Posterior vena cava (tissue), 2 donors: ENCODE measurements around the gene TMEM269. TPM values are rescaled to one million over a fixed set of nuclear protein-coding genes. Genes with fewer than 3 reads are reported as not detected.

ENCODE experiments used
- DNase-seq: peaks from one replicate; pipeline ENCODE4 v3.0.0-alpha.2; 2020; ENCODE audit warnings: low spot score
- intact Hi-C, 2 donors: fragments of 100-400 bp; cut with DNase I; formaldehyde crosslinking; loops; one replicate each; pipeline versions ENCODE4 v1.14.1 to v1.14.2; 2022 to 2023
- long read RNA-seq, 2 donors: library from polyadenylated mRNA; unstranded; transcript quantifications; one replicate each; pipeline ENCODE4 v2.0.0, GENCODE V29; 2020 to 2021
- total RNA-seq, 2 donors: library from RNA; stranded (reverse); fragmentation: NEBNext Ultra II Directional; extraction: Animal tissue kit (Norgen Biotek cat#: 25700); gene quantifications; one replicate each; pipeline ENCODE4 v1.2.1, GENCODE V29; 2021
- donor health status: DM: yes; HTN: yes; CAD: no.
- donor health status: DM: yes; HTN: yes; CAD: no.

The TMEM269 gene, protein sequence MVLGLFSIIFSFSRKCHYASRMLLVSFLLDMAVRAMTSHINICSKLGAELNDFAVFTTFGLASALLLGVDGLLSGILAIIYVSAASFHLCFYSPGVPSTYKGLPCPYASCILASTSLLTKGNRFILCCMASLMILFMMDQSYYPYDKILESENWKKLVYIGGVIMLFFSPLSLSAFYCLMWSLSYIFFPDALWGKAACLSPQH
- not detected for total RNA-seq
- long read RNA-seq, donor 1, result 0 reads
- long read RNA-seq, donor 2, result 0 reads

DNA sequence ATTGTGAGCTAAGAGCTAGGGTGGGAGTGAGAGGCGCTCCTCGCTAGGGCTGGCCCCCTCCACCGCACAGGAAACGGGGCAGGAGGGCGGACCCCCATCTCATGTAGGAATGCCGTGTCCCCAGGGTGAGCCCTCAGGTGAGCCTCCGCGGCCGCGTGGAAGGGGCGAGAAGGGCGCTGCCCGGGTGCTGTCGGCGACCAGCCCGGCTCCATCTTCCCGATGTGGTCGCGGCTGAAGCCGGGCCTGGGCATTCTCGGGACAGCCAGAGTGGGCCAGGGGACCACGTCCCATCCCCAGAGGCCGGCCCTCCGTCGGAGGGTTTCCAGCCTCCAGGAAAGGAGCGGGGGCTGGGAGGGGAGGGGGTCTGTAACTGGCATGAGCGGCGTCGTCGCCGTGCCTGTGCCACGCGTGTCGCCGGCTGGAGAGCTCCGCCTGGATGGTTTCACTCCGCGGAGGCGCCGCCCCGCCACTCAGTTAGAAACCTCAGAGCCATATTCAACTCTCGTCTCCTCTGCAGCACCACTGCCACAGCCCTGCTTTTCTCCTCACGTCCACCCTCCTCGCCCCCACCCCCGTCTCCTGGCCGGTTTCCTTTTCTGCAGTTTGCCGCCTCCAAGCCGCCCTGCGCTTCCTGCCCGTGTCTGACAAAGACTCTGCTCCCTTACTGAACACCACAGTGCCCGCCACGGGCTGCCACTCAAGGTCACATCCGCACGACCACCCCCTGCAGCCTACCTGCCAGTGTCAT lies at the start of gene TMEM269:
TMEM269 (plus strand) TSS at position 46 of the 748 bp plus-strand sequence. CDS start 4,903 bp downstream, outside the sequence.
- intact Hi-C loops, result no loop called here

DNA sequence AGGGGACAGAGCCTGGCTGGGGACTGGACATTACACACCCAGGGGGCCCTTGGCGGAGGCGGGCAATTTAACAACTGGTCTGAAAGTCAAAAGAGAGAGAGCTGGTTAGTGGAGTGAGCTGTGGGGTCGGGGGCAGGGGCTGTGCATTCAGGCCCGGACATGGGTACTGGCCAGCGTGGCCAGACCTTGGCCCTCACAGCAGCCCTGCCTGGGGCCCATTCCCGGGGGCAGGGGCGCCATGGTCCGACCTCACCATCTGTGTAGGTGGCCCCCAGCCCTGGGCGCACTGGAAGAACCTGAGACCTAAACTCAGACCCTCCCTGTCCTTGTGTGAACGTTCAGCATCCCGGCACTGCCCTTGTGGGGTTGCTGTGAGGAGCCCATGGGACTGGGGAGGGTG lies 49.7 kb upstream of the TMEM269 start:
- DNase-seq, result peak; percentile 77
- intact Hi-C loops, result loop anchor here in 1 of 2 donors (5.0 to 10.0 kb wide), 2 partner anchors 1060 to 1563 kb away; no protein-coding TSS in a partner anchor

More for the DNA sequence above, at the start of gene TMEM269:
- DNase-seq, result peak; percentile 85

DNA sequence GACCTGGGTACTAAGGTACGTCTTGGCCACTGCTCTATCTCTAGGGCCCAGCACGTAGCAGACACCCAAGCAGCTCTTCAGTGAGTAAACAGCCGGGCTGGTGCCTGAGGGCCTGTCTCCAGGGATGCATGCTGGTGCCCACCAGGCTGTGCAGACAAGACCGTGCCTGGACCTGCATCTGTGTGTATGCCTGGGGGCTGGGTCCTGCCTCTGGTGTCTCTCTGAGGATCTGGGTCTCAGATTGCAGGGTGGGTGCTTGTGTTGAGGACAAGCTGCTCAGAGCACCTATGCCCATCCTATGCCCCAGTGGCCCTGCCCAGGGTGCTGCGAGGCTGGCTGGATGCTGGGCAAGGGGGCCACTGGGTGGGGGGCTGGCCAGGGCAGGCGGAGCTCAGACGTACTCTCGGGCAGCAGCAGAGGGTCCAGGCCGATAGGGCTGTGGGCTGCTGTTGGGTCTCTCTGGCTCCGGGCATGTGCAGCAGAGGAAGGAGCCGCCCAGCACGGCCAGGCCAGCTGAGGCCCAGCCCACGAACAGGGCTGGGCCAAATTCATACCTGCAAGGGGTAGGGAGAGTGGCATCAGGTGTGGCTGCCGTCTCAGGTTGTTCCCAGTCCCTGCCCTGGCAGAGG lies 49.2 kb upstream of the TMEM269 start:
- DNase-seq, result peak; percentile 76
- intact Hi-C loops, result loop anchor here in 1 of 2 donors (5.0 to 10.0 kb wide), 2 partner anchors 1061 to 1563 kb away; no protein-coding TSS in a partner anchor

DNA sequence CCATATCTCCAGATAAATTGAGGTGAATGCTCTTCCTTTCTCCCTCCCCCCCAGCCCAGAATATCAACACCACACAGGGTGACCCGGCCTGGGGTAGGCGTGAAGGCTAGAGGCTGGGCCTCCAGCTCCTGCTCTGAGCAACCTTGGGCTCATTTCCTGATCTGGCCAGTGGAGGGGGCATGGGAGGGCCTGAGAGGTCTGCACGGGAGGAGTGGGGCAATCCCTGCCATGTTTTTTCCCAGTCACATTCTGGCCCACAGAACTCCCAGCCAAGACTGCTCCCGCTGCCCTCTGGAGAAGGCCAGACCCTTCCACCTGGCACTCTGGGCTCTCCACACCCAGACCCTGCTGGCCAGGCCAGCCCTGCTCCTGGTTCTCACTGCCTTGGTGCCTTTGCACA lies 48.6 kb upstream of the TMEM269 start:
- intact Hi-C loops, result loop anchor here in 1 of 2 donors (5.0 to 10.0 kb wide), 2 partner anchors 1061 to 1564 kb away; no protein-coding TSS in a partner anchor
- peak; percentile 65 for DNase-seq

DNA sequence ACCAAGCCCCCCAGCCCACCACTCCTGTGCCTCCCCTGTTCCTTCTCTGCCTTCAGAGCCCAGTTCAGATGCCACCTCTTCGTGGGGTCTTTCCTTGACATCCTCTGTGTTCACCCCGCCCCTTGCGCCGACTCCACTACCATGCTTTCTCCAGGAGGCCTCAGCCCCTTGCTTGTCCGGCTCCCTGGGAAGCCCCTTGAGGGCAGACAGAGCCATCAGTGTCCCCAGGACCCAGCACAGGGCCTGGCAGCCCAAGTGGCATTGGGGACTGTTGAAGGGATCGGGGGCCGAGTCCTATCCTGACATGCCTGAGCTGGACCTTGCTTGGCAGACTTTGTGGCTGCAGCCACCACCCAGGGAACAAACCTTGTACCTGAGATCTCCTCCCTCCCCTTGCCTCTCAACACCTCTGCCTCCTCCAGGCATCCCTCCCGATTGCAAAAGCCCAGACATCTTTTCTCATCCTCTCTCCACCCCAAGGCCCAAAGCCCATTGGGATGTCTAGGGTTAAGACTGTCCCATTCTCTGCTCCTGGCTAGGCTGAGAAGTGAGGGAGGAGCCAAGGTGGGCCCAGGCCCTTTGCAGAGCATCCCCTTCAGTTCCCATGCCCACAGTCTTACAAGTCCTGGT lies 48.1 kb upstream of the TMEM269 start:
- DNase-seq, result peak; percentile 29
- intact Hi-C loops, result loop anchor here in 1 of 2 donors (5.0 to 10.0 kb wide), 2 partner anchors 1062 to 1564 kb away; no protein-coding TSS in a partner anchor

DNA sequence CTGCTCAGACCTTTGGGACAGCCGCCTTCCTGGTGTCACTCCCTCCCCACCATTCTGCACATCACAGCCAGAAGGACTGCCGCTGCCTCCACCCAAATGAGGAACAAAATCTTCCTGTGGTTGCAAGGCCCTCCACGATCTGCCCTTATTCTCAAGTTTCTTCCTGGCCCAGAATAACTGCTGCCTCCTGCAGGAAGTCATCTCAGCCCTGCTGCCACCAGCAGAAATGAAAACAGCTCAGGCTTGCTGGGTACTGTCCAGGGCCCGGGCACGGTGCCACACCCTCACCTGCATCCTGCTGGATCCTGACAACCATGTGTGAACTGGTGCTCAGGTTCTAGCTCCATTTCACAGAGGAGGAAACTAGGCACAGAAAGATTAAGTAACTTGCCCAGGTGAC lies 47.5 kb upstream of the TMEM269 start:
- intact Hi-C loops, result loop anchor here in 1 of 2 donors (5.0 to 10.0 kb wide), 2 partner anchors 1062 to 1565 kb away; no protein-coding TSS in a partner anchor

DNA sequence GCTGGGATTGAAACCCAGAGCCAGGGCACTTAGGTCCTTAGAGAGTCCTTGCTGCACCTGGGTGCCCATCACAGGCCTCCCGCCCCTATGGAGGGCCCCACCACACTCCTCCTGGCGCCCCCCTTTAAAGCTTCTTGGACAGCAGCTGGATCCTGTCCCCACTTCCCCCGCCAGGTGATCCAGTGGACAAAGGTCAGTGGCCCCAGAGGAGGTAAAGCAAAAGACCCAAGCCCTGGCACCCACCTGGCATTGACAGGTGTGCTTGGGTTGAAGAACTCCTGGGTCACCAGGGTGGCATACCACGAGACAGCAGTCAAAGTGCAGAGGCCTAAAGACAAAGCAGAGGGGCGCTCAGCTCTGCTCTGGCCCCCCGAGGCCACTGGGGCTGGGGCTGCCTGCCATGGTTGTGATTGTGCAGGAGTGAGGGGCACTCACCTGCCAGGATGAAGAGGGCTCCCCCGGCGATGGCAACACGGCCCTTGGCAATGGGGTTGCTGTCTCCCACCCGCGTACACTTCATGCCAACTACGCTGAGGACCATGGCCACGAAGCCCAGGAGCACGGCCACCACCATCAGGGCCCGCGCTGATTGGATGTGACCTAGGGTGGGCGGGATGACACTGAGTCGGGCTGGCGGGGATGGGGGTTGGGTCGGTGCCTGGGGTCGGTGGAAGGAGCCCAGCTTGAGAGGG lies 46.7 kb upstream of the TMEM269 start:
- DNase-seq, result no peak
- intact Hi-C loops, result loop anchor here in 1 of 2 donors (5.0 to 10.0 kb wide), 2 partner anchors 1063 to 1566 kb away; no protein-coding TSS in a partner anchor

More for the DNA sequence above, 47.5 kb upstream of the TMEM269 start:
- no peak for DNase-seq

DNA sequence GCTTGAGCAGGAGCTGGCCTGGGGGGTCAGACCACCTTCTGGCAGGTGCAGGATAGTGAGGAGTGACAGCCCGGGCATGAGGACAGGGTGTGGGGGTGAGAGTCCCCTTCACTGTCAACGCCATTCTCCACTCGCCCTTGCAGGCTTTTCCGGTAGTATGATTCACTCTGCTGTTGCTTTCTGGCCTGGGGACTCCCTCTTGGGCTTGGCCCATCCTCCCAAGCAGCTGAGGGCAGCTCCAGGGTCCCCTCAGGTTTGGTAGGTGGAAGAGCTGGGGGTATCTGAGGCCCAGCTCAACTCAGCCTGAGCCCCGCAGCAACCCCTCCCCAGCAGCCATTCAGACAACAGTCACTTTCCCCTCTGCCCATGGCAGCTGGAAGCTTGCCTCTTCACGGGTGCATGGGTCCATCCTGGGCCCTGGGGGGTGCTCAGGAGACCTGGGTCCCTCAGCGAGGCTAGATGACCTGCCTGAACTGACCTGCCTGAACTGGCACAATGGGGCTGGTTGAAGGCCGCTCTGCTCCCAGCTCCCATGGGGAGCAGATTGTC lies 46.0 kb upstream of the TMEM269 start:
- DNase-seq, result no peak
- intact Hi-C loops, result loop anchor here in 1 of 2 donors (5.0 to 10.0 kb wide), 2 partner anchors 1064 to 1566 kb away; no protein-coding TSS in a partner anchor

DNA sequence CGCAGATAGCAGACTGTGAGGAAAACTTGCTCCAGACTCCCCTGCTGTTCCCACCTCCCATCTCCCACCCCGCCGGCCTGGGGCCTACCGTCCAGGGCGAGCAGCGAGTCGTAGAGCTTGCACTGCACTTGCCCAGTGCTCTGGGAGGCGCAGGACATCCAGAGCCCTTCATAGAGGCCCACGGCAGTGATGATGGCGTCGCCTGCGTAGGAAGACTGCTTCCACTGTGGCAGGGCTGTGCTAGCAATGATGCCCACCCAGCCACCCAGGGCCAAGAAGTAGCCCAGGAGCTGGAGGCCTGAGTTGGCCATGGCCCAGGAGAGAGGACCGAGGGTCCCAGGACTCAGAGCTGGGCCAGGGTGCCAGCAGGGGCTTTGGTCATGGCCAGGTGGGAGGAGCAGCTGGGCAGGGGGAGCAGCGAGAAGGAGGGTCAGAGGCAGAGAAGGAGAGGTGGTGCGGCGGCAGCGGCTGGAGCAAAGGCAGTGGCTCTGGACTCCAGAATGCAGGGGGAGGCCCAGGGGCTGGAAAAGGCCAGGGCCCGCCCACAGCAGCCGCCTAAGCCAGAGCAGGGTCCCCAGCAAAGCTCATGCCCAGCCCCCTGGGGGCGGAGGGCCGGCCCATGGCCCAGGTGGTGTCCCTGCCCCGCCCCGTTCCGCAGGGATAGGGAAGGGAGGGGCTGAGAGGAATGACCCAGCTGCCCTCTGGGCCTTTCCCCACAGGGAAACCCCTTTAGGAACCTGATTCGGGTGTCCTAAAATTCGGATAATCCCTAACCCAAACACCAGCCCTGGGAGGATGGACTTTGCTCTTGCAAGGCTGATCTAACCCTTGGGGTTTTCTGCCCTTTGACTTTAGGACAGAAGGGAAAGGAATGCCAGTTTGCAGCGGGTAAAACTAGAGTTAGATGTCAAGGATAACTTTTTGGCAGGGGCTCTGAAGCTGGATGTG lies 44.8 kb upstream of the TMEM269 start, which contains the start of gene CLDN19:
CLDN19 (minus strand) TSS at position 484 of the 948 bp plus-strand sequence; CDS start at position 311, 173 bp downstream.
- no peak for DNase-seq
- intact Hi-C loops, result loop anchor here (5.0 to 10.0 kb wide), 4 partner anchors 155 to 1568 kb away; no protein-coding TSS in a partner anchor

DNA sequence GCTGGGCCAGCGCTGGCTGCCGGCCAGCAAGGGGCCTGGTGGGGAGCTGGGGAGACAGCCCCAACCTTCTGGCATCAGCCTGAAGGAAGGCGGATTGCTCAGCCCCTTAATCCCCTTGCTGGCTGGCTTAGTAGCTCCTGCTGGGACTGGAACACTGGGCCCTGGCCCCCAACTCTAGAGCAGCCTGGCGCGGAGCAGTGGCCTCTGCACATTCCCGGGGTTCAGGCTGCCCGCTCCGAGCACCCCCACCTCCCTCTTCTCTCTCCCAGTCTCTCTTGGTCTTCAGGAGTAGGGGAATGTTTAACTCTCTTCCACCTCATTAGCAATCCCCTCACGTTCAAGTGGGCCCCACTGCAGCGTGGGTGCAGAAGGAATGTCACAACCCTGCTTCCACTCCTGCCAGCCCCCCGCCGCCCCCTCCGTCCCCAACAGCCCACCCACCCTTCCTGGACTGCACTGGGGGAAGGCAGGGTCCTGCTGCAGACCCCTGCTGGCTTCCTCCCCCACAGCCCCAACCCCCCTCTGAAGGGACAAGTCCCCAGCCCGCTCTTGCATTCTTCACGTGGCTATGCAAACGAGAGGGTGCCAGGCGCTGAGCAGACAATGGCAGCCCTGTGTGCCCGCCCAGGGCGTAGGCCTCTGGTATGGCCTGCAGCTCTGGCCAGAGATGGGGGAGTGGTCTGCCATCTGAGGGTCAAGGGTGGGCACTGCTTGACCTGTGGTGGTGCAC lies 43.8 kb upstream of the TMEM269 start:
- DNase-seq, result no peak
- intact Hi-C loops, result loop anchor here (10.0 kb wide), 2 partner anchors 156 to 166 kb away; no protein-coding TSS in a partner anchor

DNA sequence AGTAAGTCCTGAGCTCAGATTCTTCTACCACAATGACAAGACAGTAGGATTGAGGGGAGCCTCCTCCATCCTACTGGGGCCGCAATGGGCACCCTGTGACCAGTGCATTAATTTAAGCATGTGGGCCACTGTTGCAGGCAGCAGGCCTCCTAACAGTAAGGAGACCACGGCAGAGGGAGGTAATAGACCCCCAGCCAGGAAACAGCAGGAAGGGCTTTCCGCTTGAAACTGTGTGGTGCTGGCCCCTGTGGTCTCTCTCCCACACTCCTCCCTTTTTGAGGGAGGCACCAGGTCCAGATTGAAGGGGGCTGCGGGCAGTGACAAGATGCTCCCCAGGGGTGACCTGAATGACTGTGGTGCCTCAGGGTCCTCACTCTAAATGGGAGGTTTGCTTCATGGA lies 43.1 kb upstream of the TMEM269 start:
- DNase-seq, result no peak
- intact Hi-C loops, result loop anchor here (10.0 kb wide), 2 partner anchors 157 to 167 kb away; no protein-coding TSS in a partner anchor

DNA sequence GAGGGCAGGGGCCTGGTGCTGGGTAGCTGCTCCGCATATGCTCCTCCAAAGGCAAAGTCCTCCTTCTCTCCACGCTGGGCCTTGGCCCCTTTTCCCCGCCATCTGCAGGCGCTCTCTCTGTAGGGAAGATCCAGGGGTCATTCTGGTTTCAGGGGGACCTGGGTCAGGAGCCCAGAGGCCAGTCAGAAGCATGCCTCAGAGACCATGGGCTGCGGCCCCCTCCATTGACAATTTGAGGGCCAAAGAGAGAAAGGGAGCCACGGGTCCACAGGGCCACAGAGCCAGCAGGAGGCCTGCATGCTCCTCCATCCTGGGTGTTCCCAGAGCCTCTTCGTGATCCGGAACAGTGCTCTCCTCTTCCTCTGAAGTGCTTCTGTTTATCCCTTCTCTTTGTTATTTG lies 42.6 kb upstream of the TMEM269 start:
- intact Hi-C loops, result loop anchor here (10.0 kb wide), 2 partner anchors 157 to 167 kb away; no protein-coding TSS in a partner anchor
- DNase-seq, result no peak

DNA sequence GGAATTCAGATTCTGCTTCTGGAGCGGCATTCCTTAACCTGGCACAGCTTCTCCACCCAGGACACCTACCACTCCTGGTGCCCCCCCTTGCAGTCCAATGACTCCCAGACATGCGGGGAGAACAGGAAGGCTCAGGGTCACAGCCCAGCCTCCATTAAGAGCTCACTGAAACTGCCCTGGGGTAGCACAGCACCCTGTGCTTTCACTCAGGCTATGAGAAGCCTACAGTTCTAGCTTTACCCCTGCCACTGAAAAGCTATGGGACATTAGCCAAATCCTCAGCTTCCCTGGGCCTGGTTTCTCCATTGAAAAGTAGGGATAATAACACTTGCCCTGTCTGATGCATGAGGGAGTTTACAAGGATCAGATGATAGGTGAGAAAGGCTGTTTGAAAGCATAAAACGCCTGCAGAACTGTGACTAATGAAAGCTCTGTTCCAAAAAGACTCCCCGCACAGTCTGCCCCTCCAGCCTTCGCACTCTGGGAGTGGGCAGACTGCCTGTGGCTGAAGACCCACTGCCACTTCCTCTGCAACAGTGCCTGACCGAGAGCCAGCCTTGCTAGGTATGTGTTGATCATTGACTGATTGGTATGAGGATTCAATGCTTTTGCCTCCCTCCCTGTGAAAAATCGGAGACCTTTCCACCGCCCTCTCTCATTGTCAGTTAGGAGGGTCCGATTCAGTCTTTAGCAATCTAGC lies 42.0 kb upstream of the TMEM269 start:
- intact Hi-C loops, result loop anchor here (10.0 kb wide), 2 partner anchors 158 to 168 kb away; no protein-coding TSS in a partner anchor
- no peak for DNase-seq

DNA sequence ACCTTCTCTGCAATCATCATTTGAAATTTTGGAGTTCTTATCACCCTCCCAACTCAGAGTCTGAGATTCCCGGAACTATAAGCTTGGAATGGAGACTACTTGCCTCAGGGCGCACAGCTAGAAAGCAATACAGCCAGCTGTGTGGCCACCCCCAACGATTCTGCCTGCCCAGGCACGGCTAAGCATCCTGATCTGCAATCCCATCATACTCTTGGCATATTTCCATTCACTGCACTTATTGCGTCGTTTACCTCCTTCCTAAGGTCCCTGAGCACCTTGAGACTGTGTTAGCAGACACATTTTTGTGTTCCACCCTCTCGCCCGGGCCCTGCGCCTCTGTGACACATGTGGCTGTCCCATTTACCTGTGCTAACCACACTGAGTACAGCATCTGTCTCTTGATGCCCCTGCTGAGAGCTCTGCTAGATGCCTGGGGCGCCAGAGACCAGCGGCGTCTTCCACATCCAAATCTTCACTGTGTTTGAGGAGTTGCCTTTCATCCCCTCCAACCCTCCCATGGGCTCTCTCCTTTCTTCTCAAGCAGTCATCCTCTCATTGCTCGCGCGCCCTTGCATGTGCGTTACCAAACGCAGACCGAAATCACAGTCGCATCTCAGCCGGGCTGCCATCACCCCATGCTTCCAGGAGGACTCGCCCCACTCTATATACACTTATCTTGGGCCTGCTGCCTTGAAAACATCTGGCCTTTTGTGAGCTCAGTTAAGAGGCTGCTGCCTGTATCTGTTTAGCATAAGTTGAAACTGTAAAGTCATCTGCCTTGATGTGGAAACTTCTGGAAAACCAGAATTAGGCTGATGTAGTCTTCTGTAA lies 41.3 kb upstream of the TMEM269 start:
- DNase-seq, result no peak
- intact Hi-C loops, result loop anchor here (10.0 kb wide), 2 partner anchors 159 to 169 kb away; no protein-coding TSS in a partner anchor

DNA sequence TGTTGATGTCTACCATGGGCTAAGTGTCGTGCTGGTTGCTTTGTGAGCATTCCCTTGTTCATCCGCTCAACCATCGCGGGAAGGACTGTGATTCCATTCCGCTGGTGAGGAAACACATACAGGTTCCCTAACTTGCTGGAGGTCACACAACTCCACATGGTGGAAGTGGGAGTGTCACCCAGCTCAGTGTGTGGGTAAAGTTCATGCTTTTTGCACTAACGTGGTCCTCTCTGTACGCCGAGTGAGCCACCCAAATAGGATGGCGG lies 40.7 kb upstream of the TMEM269 start:
- DNase-seq, result no peak
- intact Hi-C loops, result loop anchor here (10.0 kb wide), 2 partner anchors 159 to 169 kb away; no protein-coding TSS in a partner anchor
